CD8-positive, alpha-beta memory T cell (primary cell): ENCODE measurements around the gene RRBP1. TPM values are rescaled to one million over a fixed set of nuclear protein-coding genes. Genes with fewer than 3 reads are reported as not detected.

Experiments
- CTCF ChIA-PET: fragments of 350-600 bp; sonication (Branson Sonifier 250); formaldehyde crosslinking; loops from one replicate; lab custom pipeline; 2021; ENCODE audit warnings: antibody characterized with exemption; lab: Charles Lee
- POLR2A ChIA-PET: fragments of 350-600 bp; sonication (Branson Sonifier 250); formaldehyde crosslinking; loops from one replicate; lab custom pipeline; 2021; ENCODE audit warnings: antibody characterized with exemption; lab: Charles Lee
- DNase-seq, 5 donors: peaks; one replicate each; pipeline versions ENCODE4 v3.0.0 to v3.0.0-alpha.2; 2020 to 2022; ENCODE audit warnings: mixed read lengths in 1 of 5
- H3K27ac ChIP-seq: one replicate; pipeline ENCODE4 v1.7.0; 2013; ENCODE audit warnings: low read depth, mild to moderate bottlenecking, low read length, moderate library complexity
- H3K27me3 ChIP-seq: 2 replicates; pipeline ENCODE4 v1.7.0; 2013; ENCODE audit warnings: low read length, mild to moderate bottlenecking; ENCODE audit not compliant: insufficient read depth, poor library complexity, severe bottlenecking
- H3K36me3 ChIP-seq: 2 replicates; pipeline ENCODE4 v1.7.0; 2013; ENCODE audit warnings: mild to moderate bottlenecking, low read length, moderate library complexity; ENCODE audit not compliant: insufficient read depth
- H3K4me1 ChIP-seq: 2 replicates; pipeline ENCODE4 v1.7.0; 2013; ENCODE audit warnings: mild to moderate bottlenecking, low read length, moderate library complexity; ENCODE audit not compliant: insufficient read depth
- H3K4me3 ChIP-seq: 2 replicates; pipeline ENCODE4 v1.7.0; 2013; ENCODE audit warnings: mild to moderate bottlenecking, low read length
- H3K9me3 ChIP-seq: 2 replicates; pipeline ENCODE4 v1.7.0; 2013; ENCODE audit warnings: mild to moderate bottlenecking, low read length
- H3K27ac Mint-ChIP-seq, 8 donors: one replicate each; pipeline ENCODE4 v1.8.0; 2020 to 2021; ENCODE audit warnings: mixed read lengths in 8 of 8, mild to moderate bottlenecking in 6 of 8, inconsistent platforms in 3 of 8, moderate library complexity in 3 of 8
- H3K27me3 Mint-ChIP-seq, 2 donors: one replicate each; pipeline ENCODE4 v1.8.0; 2020 to 2021; ENCODE audit warnings: mixed read lengths in 2 of 2, mild to moderate bottlenecking in 1 of 2, moderate library complexity in 1 of 2
- H3K36me3 Mint-ChIP-seq, 3 donors: one replicate each; pipeline ENCODE4 v1.8.0; 2020 to 2021; ENCODE audit warnings: mixed read lengths in 3 of 3, inconsistent platforms in 1 of 3, mild to moderate bottlenecking in 1 of 3
- H3K4me1 Mint-ChIP-seq, 3 donors: one replicate each; pipeline ENCODE4 v1.8.0; 2020 to 2021; ENCODE audit warnings: mixed read lengths in 3 of 3, inconsistent platforms in 1 of 3, mild to moderate bottlenecking in 1 of 3
- H3K4me3 Mint-ChIP-seq, 7 donors: one replicate each; pipeline ENCODE4 v1.8.0; 2020 to 2021; ENCODE audit warnings: mixed read lengths in 7 of 7, mild to moderate bottlenecking in 6 of 7, moderate library complexity in 4 of 7, inconsistent platforms in 2 of 7
- H3K9me3 Mint-ChIP-seq, 5 donors: one replicate each; pipeline ENCODE4 v1.8.0; 2020 to 2022; ENCODE audit warnings: mixed read lengths in 5 of 5, mild to moderate bottlenecking in 3 of 5, moderate library complexity in 2 of 5, inconsistent platforms in 1 of 5
- polyA plus RNA-seq: library from polyadenylated mRNA; unstranded; fragments of 300-500 nt; fragmentation: Illumina TruSeq; gene quantifications from one replicate; pipeline ENCODE4 v1.2.3, GENCODE V29; 2021
- total RNA-seq, 2 experiments: library from RNA; stranded (reverse); gene quantifications; one replicate each; pipeline ENCODE4 v1.2.3, GENCODE V29; 2021

RRBP1 gene
- total and polyA plus RNA-seq, 3 experiments from 2014 or later = 17.4 to 25.3 (median 22.8) TPM

DNA sequence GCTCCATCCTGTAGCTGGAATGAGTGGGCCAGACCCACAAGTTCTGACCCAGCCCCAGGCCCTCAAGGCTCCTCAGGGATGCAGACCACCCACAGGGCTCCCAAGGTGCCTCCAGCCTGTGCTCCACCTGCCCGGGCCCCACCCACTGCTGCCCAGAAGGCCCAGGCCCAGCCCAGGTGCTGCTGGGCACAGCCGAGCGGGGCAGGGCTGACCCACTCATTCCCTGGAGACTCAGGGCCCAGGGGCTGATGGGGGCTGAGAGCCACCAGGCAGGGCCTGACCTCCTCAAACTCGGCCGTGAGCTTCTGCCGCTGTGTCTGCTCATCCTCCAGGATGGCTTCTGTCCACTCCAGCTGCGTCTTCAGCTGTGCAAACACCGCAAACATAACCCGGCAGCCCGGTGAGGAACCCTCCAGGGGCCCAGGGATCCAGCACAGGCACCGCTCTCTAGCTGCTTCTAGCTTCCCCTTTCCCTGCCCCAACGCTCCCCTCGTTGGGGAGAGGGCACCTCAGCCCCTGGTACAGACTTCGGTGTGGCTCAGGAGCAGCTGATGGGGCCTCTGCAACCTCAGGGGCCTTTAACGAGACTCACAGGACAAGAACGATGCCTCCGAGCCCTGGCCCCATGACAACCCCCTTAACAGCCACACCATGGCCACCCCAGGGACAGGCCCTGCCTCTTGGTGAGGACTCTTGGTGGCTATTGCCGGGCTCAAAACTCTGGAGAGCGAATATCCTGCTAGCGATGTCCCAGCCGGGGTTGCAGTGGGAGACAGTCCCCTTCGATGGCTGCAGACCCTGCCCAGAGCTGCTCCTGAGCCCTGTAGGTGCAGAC is 66.2 kb downstream of the RRBP1 start:
- no peaks in the 10 kb centered on the region for H3K27me3 Mint-ChIP-seq
- Histone ChIP-seq H3K9me3 (no peaks in the 10 kb centered on the region), H3K4me1 (peaks cover 21% of the 10 kb centered on the region), H3K27ac (no peak overlapping the region), H3K4me3 (no peak overlapping the region), H3K27me3 (no peaks in the 10 kb centered on the region), H3K36me3 (no peaks in the 10 kb centered on the region)
- CTCF ChIA-PET = interaction anchor here (0.9 to 3.3 kb wide), 7 partner anchors 46 to 282 kb away, joined by 3 to 28 read pairs (median 7); partner anchors contain the start of genes BFSP1, DSTN and RRBP1
- H3K9me3 Mint-ChIP-seq = no peaks in the 10 kb centered on the region
- H3K27ac Mint-ChIP-seq = peak overlapping the region in 2 of 8 donors; percentile 60 to 78
- no peak for DNase-seq
- no peak overlapping the region for H3K4me3 Mint-ChIP-seq
- POLR2A ChIA-PET = interaction anchor here (0.6 kb wide), 1 partner anchor 375 kb away, joined by 3 read pairs; no protein-coding TSS in a partner anchor
- peaks cover 0 to 30% (median 3%) of the 10 kb centered on the region in 3 donors for H3K36me3 Mint-ChIP-seq
- peaks cover 11 to 29% (median 18%) of the 10 kb centered on the region in 3 donors for H3K4me1 Mint-ChIP-seq

GRCh38 chr20:17614812-17615644 is 67.0 kb downstream of the RRBP1 start:
- Mint-ChIP-seq H3K9me3 (no peaks in the 10 kb centered on the region), H3K36me3 (peaks cover 0 to 22% (median 3%) of the 10 kb centered on the region in 3 donors), H3K4me3 (no peak overlapping the region), H3K27me3 (no peaks in the 10 kb centered on the region), H3K4me1 (peaks cover 19 to 37% (median 26%) of the 10 kb centered on the region in 3 donors), H3K27ac (peak overlapping the region in 5 of 8 donors; percentile 42 to 96 (median 56))
- Histone ChIP-seq H3K36me3 (no peaks in the 10 kb centered on the region), H3K27ac (no peak overlapping the region), H3K4me3 (no peak overlapping the region), H3K9me3 (no peaks in the 10 kb centered on the region), H3K27me3 (no peaks in the 10 kb centered on the region), H3K4me1 (peaks cover 29% of the 10 kb centered on the region)
- ChIA-PET POLR2A (interaction anchor here (0.6 kb wide), 1 partner anchor 376 kb away, joined by 3 read pairs; no protein-coding TSS in a partner anchor), CTCF (interaction anchor here (0.9 to 3.3 kb wide), 5 partner anchors 44 to 283 kb away, joined by 3 to 19 read pairs (median 3); partner anchors contain the start of gene BFSP1)
- DNase-seq = peak in 1 of 5 donors; percentile 44

DNA sequence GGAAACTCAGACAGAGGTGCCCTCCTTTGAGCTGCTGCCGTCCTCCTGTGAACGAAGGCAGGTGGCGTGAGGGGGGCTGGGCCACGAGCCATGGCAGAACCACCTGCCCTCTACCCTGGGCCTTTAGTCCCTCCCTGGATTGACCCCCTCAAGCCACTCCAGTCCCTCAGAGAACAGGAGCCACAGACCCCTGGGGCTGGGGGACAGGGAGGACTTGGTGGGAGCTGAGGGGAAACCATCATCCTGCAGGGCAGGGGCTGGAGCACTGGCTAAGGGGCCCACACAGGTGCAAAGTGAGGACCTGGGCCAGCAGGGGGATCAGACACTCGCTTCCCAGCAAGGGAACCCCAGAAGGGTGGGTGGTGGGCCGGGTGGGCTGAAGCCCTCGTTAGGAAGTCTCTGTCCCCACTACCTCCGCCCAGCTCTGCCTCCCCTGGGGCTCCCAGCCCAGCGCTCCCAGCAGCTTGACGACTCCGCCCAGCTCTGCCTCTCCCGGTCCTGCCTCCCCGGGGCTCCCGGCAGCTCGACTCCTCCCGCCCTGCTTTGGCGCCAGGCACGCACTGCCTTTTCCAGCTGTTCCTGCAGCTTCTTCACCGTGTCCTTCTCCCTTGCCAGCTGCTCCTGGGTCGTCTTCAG is 67.7 kb downstream of the RRBP1 start:
- H3K4me3 ChIP-seq = no peak overlapping the region
- no peaks in the 10 kb centered on the region for H3K9me3 Mint-ChIP-seq
- peaks cover 36% of the 10 kb centered on the region for H3K4me1 ChIP-seq
- CTCF ChIA-PET = interaction anchor here (0.9 to 1.4 kb wide), 3 partner anchors 44 to 77 kb away, joined by 3 to 6 read pairs (median 3); partner anchors contain the start of gene DSTN
- H3K4me3 Mint-ChIP-seq = no peak overlapping the region
- no peaks in the 10 kb centered on the region for H3K9me3 ChIP-seq
- H3K27me3 ChIP-seq = no peaks in the 10 kb centered on the region
- POLR2A ChIA-PET = no interaction called here
- H3K27ac ChIP-seq = no peak overlapping the region
- H3K27ac Mint-ChIP-seq = peak overlapping the region; percentile 27 to 98 (median 82)
- H3K36me3 ChIP-seq = no peaks in the 10 kb centered on the region
- peak in 1 of 5 donors; percentile 44 for DNase-seq
- H3K27me3 Mint-ChIP-seq = no peaks in the 10 kb centered on the region
- peaks cover 0 to 15% (median 1%) of the 10 kb centered on the region in 3 donors for H3K36me3 Mint-ChIP-seq
- peaks cover 27 to 45% (median 33%) of the 10 kb centered on the region in 3 donors for H3K4me1 Mint-ChIP-seq

DNA sequence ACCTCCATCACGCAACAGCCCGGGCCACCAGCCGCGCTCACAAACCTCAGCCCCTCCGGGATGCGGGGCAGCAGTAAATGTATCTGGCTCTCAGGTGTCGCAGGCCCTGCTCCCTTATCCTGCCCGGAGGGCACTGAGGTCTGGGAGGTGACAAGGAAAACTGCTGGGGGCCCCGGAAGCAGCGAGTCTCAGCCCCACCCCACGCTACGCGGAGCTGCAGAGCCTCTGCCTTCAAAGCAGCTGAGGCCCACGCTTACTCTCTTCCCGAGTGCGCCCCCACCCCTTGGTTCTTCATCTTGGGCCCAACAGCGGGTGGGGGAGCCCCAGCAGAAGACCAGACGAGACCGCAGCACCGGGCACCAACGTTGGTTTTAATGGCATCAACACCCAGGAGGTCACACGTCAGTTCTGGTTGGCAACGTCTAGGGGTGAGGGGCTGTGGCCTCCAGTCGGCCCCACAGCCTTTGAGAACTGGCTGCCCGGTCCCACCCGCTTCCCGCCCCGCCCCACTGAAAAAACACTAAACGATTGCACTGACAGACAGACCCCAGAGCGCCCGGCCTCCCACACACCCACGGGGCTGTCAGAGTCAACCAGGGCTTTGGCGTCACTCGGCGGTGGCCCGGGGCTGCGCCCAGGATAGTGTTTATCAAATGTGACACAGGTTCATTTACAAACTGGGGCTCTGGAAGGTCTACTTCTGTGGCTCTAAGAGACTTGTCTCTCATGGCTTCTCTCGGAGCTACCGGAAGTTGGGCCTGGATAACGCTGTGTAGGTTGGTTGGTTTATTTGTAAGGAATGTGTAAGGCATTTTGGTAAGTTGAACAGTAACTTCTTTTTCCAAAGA is 68.5 kb downstream of the RRBP1 start:
- H3K4me1 ChIP-seq = peaks cover 42% of the 10 kb centered on the region
- no peaks in the 10 kb centered on the region for H3K9me3 ChIP-seq
- no peaks in the 10 kb centered on the region for H3K36me3 ChIP-seq
- Mint-ChIP-seq H3K36me3 (peaks cover 0 to 11% (median 1%) of the 10 kb centered on the region in 3 donors), H3K9me3 (no peaks in the 10 kb centered on the region), H3K27me3 (no peaks in the 10 kb centered on the region), H3K27ac (peak overlapping the region in 7 of 8 donors; percentile 87 to 99 (median 97)), H3K4me1 (peaks cover 30 to 51% (median 37%) of the 10 kb centered on the region in 3 donors), H3K4me3 (no peak overlapping the region)
- H3K4me3 ChIP-seq = no peak overlapping the region
- H3K27ac ChIP-seq = no peak overlapping the region
- ChIA-PET CTCF (interaction anchor here (0.9 to 1.4 kb wide), 4 partner anchors 44 to 109 kb away, joined by 3 to 6 read pairs (median 4); partner anchors contain the start of genes DSTN and RRBP1), POLR2A (no interaction called here)
- H3K27me3 ChIP-seq = no peaks in the 10 kb centered on the region
- peak in 1 of 5 donors; percentile 40 for DNase-seq

GRCh38 chr20:17612992-17613327 is 69.1 kb downstream of the RRBP1 start:
- POLR2A ChIA-PET = interaction anchor here (0.7 to 1.0 kb wide), 3 partner anchors 43 to 82 kb away, joined by 3 to 4 read pairs (median 3); partner anchors contain the start of genes BFSP1, DSTN and RRBP1

GRCh38 chr20:17612287-17612991 is 69.6 kb downstream of the RRBP1 start:
- peak overlapping the region; percentile 46 for H3K27ac ChIP-seq
- POLR2A ChIA-PET = interaction anchor here (0.7 to 1.0 kb wide), 3 partner anchors 42 to 82 kb away, joined by 3 to 4 read pairs (median 3); partner anchors contain the start of genes BFSP1, DSTN and RRBP1

More at GRCh38 chr20:17612992-17613327, 69.1 kb downstream of the RRBP1 start:
- H3K4me3 ChIP-seq = no peak overlapping the region
- Mint-ChIP-seq H3K27ac (peak overlapping the region; percentile 87 to 99 (median 98)), H3K9me3 (no peaks in the 10 kb centered on the region), H3K4me3 (peak overlapping the region in 1 of 7 donors; percentile 75), H3K27me3 (no peaks in the 10 kb centered on the region), H3K4me1 (peaks cover 32 to 51% (median 37%) of the 10 kb centered on the region in 3 donors), H3K36me3 (peaks cover 0 to 9% (median 1%) of the 10 kb centered on the region in 3 donors)
- no peaks in the 10 kb centered on the region for H3K9me3 ChIP-seq
- H3K27ac ChIP-seq = peak overlapping the region; percentile 46
- no peaks in the 10 kb centered on the region for H3K27me3 ChIP-seq
- DNase-seq = no peak
- peaks cover 42% of the 10 kb centered on the region for H3K4me1 ChIP-seq
- CTCF ChIA-PET = interaction anchor here (0.9 to 1.4 kb wide), 2 partner anchors 69 to 109 kb away, joined by 3 to 4 read pairs; partner anchors contain the start of gene RRBP1
- H3K36me3 ChIP-seq = no peaks in the 10 kb centered on the region

More at GRCh38 chr20:17612287-17612991, 69.6 kb downstream of the RRBP1 start:
- peak overlapping the region; percentile 27 to 82 (median 75) for H3K4me3 Mint-ChIP-seq
- Histone ChIP-seq H3K4me3 (no peak overlapping the region), H3K27me3 (no peaks in the 10 kb centered on the region), H3K9me3 (no peaks in the 10 kb centered on the region), H3K36me3 (no peaks in the 10 kb centered on the region), H3K4me1 (peaks cover 42% of the 10 kb centered on the region)
- DNase-seq = peak; percentile 43 to 81 (median 67)
- peak overlapping the region; percentile 87 to 99 (median 98) for H3K27ac Mint-ChIP-seq
- CTCF ChIA-PET = interaction anchor here (0.9 to 1.4 kb wide), 2 partner anchors 70 to 108 kb away, joined by 3 to 4 read pairs; partner anchors contain the start of gene RRBP1
- peaks cover 0 to 13% (median 4%) of the 10 kb centered on the region in 3 donors for H3K36me3 Mint-ChIP-seq
- H3K27me3 Mint-ChIP-seq = no peaks in the 10 kb centered on the region
- H3K9me3 Mint-ChIP-seq = no peaks in the 10 kb centered on the region
- H3K4me1 Mint-ChIP-seq = peaks cover 36 to 51% (median 36%) of the 10 kb centered on the region in 3 donors
